ENCODE measurements around the gene PLEKHH3. TPM values are rescaled to one million over a fixed set of nuclear protein-coding genes. Genes with fewer than 3 reads are reported as not detected.
A peak's percentile ranks its signal among the peaks of the same experiment; 100 is the strongest.

The PLEKHH3 gene
- total RNA-seq, 6 experiments from 2014 or later = 8.1 to 23.7 (median 11.2) TPM

- Histone ChIP-seq H3K9me3 (no peaks in the 10 kb centered on the region), H3K27me3 (peaks cover 0 to 5% of the 10 kb centered on the region in 2 donors), H3K27ac (peak overlapping the region in 1 of 3 donors; percentile 29), H3K36me3 (no peaks in the 10 kb centered on the region), H3K4me3 (peak overlapping the region; percentile 18 to 32 (median 23)), H3K4me1 (peaks cover 0 to 34% (median 6%) of the 10 kb centered on the region in 4 donors)
- WGBS (ENCODE audit: insufficient coverage, low coverage, low lambda C conversion rate, missing lambda C conversion rate) = 0% methylated on average over 10 of the region's 34 CpGs
- TF ChIP-seq CTCF (IDR thresholded peaks at IDR 0.05) (no peak), POLR2A (IDR thresholded peaks at IDR 0.05) (no peak)
- no peak for DNase-seq
- ATAC-seq = no peak
- intact Hi-C loops (cut with DNase I) = loop anchor here (10.0 kb wide), 2 partner anchors 68 to 98 kb away; no protein-coding TSS in a partner anchor
Observed at GRCh38 chr17:42682722-42683403, 6.1 kb upstream of the PLEKHH3 start.

GRCh38 chr17:42681976-42682721 is 5.4 kb upstream of the PLEKHH3 start, which contains the start of gene CNTNAP1:
Gene CNTNAP1 (plus strand): TSS chr17:42682531. CDS start chr17:42682830, 299 bp downstream.
- TF ChIP-seq POLR2A (IDR thresholded peaks at IDR 0.05) (no peak), CTCF (IDR thresholded peaks at IDR 0.05) (no peak)
- H3K4me3 ChIP-seq = peak within 1 kb of the TSS; percentile 18 to 32 (median 23)
- H3K27me3 ChIP-seq = peaks cover 0 to 5% of the 10 kb centered on the region in 2 donors
- DNase-seq = peak in 1 of 3 donors; percentile 61
- peak within 1 kb of the TSS in 1 of 3 donors; percentile 29 for H3K27ac ChIP-seq
- peaks cover 0 to 40% (median 6%) of the 10 kb centered on the region in 4 donors for H3K4me1 ChIP-seq
- intact Hi-C loops (cut with DNase I) = loop anchor here (10.0 kb wide), 2 partner anchors 67 to 97 kb away; no protein-coding TSS in a partner anchor
- H3K9me3 ChIP-seq = no peaks in the 10 kb centered on the region
- 6% methylated on average over 20 of the region's 22 CpGs for WGBS (ENCODE audit: insufficient coverage, low coverage, low lambda C conversion rate, missing lambda C conversion rate)
- no peaks in the 10 kb centered on the region for H3K36me3 ChIP-seq
- ATAC-seq = peak in 1 of 4 donors; percentile 11

GRCh38 chr17:42680331-42680808 is 3.6 kb upstream of the PLEKHH3 start:
- Histone ChIP-seq H3K4me1 (peaks cover 0 to 40% (median 6%) of the 10 kb centered on the region in 4 donors), H3K9me3 (no peaks in the 10 kb centered on the region), H3K27ac (peak overlapping the region; percentile 85 to 90 (median 87)), H3K27me3 (peaks cover 0 to 5% of the 10 kb centered on the region in 2 donors), H3K4me3 (peak overlapping the region in 2 of 3 donors; percentile 14 to 45), H3K36me3 (no peaks in the 10 kb centered on the region)
- DNase-seq (no peak), ATAC-seq (no peak)
- intact Hi-C loops (cut with DNase I) = loop anchor here (10.0 kb wide), 2 partner anchors 66 to 96 kb away; no protein-coding TSS in a partner anchor
- 74% methylated on average over 8 of the region's 20 CpGs for WGBS (ENCODE audit: insufficient coverage, low coverage, low lambda C conversion rate, missing lambda C conversion rate)
- TF ChIP-seq CTCF (IDR thresholded peaks at IDR 0.05) = no peak
- no peak for TF ChIP-seq POLR2A (IDR thresholded peaks at IDR 0.05)

GRCh38 chr17:42679492-42680330 is 2.9 kb upstream of the PLEKHH3 start:
- WGBS (ENCODE audit: insufficient coverage, low coverage, low lambda C conversion rate, missing lambda C conversion rate) = 3% methylated on average over 19 of the region's 78 CpGs

More at GRCh38 chr17:42679492-42680330, 2.9 kb upstream of the PLEKHH3 start:
- H3K9me3 ChIP-seq = no peaks in the 10 kb centered on the region
- H3K4me1 ChIP-seq = peaks cover 0 to 45% (median 7%) of the 10 kb centered on the region in 4 donors
- ATAC-seq (peak; percentile 46 to 61 (median 54)), DNase-seq (peak; percentile 85 to 87 (median 86))
- intact Hi-C loops (cut with DNase I) = loop anchor here (10.0 kb wide), 2 partner anchors 65 to 95 kb away; no protein-coding TSS in a partner anchor
- peak overlapping the region; percentile 14 to 45 (median 32) for H3K4me3 ChIP-seq
- peak overlapping the region; percentile 85 to 90 (median 87) for H3K27ac ChIP-seq
- TF ChIP-seq POLR2A (IDR thresholded peaks at IDR 0.05) = no peak
- peak; percentile 90 to 96 (median 94) for TF ChIP-seq CTCF (IDR thresholded peaks at IDR 0.05)
- no peaks in the 10 kb centered on the region for H3K36me3 ChIP-seq
- peaks cover 0 to 5% of the 10 kb centered on the region in 2 donors for H3K27me3 ChIP-seq

Measured in right lobe of liver (tissue), 6 donors.